Measurements from ENCODE around the gene RLBP1. TPM values are rescaled to one million over a fixed set of nuclear protein-coding genes. Genes with fewer than 3 reads are reported as not detected.
A peak's percentile ranks its signal among the peaks of the same experiment; 100 is the strongest.

The RLBP1 gene
- total RNA-seq, 1 donor from 2014 or later: not detected

GRCh38 chr15:89205991-89206585, 15.3 kb downstream of the RLBP1 start:
- DNase-seq: no peak

GRCh38 chr15:89203705-89204273, 17.6 kb downstream of the RLBP1 start:
- no peak for DNase-seq

DNA sequence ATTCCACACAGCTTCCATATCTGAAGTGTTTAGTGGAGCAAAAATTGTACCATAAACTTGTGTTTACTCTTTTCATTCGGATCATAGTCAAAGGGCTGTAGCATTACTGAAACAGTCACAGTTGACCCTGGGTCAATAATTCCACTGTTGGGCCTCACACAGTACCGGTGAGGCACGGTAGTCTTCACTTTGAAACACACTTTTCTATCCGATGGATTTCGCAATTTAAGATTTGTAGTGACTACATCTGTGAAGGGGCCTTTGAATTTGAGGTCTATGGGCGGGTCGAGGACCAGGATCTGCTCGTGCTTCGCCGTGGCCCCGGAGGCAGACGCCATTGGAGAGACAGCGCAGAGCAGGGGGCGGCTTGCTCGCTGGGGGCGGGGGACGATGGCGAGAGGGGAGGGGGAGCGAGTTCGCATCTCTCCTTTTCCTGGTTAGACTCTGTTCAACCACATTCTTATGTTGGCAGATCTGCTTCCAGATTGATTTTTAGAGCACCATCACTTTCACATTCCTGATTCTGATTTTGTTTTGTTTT, 19.8 kb downstream of the RLBP1 start:
- no peak for DNase-seq

DNA sequence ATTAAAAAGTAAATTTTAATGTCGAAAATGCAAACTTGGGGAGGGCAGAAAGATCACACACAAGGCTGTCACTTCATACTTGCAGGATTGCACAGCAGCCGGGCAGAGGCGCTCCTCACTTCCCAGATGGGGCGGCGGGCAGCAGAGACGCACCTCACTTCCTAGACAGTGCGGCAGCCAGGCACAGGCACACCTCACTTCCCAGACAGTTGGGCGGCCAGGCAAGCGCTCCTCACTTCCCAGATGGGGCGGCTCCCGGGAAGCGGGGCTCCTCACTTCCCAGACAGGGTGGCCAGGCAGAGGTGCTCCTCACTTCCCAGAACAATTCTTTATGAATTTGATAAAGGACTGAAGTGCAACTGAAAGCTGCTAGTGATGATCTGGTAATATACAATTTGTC, 21.2 kb downstream of the RLBP1 start:
- DNase-seq: no peak

GRCh38 chr15:89199746-89200145, 21.6 kb downstream of the RLBP1 start:
- DNase-seq: no peak

DNA sequence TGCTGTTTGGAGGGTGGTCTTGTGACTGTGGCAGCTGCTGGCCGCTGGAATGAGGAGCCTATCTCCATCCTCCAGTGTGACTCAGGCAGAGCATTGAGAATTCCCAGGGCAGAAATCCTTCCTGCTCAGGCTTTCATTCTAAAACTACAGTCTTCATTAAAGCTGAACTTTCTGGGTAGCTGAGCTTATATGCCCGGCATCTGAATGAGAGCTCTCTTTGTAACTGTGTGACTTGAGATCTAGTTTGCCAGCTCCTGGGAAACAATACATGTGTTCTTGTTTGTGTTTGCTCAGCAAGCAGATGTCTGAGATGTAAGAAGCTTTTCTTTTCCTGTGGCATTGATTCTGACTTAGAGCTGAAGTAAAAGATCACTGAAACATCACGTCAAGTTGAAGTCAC, 22.4 kb downstream of the RLBP1 start:
- DNase-seq: peak; percentile 75

DNA sequence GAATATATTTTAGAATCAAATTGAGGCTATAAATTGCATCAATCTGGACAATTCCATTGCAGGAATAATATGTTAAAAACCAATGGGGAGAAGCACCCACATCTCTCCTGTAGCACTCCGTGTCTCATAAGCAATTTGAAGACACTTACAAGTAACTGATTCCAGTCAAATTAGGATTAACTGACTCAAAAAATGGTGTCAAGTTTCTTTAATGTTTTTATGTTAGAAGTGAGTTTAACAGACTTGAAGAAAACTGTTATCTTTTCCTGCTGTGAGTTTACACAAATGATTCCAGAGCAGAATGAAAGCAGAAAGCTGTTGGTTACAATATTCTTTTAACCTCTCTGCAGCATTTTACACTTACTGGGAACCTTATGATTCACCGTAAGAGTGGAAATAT, 23.2 kb downstream of the RLBP1 start:
- no peak for DNase-seq

DNA sequence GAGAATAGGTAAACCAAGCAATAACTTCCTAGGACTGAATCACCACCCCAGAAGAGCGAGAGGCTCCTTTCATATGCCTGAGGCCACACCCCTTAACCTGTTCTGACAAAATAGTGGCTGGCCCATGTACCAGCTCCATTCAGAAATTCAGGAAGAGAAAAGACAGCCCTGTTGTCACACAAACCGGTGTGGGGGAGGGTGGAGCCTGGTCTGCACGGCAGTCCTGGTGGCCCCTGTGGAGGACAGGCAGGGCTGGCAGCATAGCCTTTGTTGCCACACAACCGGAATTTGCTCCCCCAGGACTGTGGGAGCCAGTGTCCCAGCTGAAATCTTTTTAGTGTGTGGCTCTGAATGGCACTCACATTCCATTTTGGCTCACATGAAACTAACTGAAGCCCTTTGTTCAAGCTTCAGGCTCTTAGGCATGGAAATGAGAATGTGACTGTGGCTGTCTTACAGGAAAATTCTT, 23.8 kb downstream of the RLBP1 start:
- peak; percentile 59 for DNase-seq

DNA sequence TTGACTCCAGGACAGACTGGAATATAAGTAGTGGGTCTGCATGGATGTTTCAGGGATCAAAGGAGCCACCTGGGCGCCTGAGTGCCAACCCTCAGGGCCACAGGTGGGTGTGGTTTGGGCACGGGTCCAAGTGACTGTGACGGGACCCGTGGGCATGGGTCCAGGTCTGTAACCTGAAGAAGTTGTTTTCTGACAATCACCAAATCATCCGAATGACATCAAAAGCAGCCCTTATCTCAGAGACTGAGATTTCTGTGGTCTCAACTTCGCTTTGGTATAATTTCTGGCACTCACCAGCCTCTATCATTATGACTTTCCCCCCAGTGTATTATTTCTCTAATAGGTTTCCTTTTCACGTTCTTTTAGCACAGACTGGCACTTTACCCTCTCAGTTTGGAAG, 24.4 kb downstream of the RLBP1 start:
- no peak for DNase-seq

DNA sequence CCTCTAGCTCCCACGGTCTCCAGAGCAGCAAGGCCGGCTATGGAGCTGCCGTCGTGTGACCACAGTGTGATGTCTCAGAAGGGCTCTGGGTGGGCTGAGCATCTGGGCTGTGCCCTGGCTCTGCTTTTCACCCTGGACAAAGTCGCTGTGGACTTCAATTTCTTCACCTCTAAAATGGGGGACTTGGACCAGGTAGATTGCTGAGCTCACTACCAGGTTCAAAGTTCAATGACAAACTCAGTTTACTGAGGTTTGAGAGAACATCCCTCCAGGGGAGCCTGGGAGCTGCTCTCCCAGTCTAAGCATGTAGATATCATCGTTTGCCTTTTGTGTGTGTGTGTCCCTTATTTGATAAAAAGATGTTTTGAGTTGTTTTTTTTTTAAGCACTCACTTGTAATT, 25.1 kb downstream of the RLBP1 start:
- no peak for DNase-seq

DNA sequence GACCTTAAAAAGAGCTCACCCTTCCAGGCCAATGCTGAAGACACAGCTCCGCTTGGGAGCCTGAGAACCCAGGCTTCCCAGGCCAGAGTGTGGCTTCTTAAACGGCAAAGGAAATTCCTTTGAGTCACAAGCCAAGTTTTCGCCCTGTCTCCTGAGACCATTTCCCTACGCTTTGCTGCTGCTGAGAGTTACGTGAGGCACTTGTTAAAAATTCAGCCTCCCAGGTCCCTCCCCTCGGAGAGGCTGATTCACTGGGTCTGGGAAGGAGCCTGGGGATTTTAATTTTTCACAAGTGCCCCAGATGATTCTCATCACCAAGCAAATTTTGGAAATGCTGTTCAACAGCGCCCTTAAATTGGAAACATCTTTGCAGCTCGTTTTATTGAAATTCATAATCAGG, 25.5 kb downstream of the RLBP1 start:
- DNase-seq: peak; percentile 60

GRCh38 chr15:89194608-89195007, 26.8 kb downstream of the RLBP1 start:
- DNase-seq: no peak

DNA sequence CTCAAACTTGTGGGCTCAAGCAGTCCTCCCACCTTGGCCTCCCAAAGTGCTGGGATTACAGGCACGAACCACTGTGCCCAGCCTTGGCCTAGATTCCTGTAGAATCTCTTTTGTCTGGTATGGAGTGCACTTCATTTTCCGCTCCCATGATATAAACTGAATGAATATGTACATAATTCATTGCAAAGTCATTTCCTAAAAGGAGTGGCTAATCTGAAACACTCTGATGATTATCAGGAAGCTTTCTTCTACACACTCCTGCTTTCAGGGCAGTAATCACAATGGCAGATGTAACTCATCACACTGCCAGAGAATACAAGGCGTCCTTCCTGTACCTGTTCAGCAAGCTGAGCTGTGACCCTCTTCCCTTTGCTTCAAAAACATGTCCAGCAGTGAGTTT, 28.6 kb downstream of the RLBP1 start:
- DNase-seq: no peak

DNA sequence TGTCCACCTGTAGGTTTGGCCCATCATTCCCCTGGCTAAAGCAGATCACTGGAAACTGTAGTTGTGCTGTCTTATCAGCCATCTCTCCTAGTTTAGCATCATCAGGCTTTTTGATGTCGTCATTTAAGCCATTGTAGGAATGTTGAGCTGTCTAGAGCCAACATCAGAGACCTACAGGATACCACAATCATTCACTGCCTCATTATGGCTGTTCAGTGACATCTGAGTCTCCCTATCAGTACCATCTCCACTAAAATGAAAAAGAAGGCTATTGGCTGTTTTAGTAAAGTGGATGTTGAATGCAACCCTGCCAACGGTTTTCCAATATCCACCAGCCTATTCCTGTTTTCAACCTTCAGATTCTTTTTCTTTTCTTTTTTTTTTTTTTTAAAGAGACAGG, 29.2 kb downstream of the RLBP1 start:
- DNase-seq: no peak

GRCh38 chr15:89187986-89188514, 33.3 kb downstream of the RLBP1 start:
- DNase-seq: no peak

- DNase-seq: no peak
Observed at GRCh38 chr15:89187301-89187985, 33.9 kb downstream of the RLBP1 start.

DNA sequence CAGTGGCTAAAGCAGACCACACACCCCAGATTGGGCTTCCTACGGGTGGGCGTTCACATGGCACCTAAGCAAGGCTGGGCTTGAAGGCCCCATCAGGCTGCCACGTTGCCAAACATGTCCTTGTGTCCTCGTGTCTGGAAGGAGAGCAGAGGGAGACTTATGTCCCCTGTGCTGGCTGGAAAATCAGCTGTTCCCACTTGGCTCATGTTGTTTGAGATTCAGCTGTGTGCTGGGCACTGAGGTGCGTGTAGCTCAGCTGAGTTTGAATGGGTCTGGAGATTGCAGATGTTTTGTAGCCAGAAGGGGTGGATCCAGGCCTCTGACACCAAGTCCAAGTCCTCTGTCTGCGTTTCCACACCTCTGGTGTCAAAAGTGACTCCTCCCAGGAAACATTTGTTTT, 34.6 kb downstream of the RLBP1 start:
- no peak for DNase-seq

GRCh38 chr15:89184886-89185526, 36.4 kb downstream of the RLBP1 start:
- DNase-seq: no peak

DNA sequence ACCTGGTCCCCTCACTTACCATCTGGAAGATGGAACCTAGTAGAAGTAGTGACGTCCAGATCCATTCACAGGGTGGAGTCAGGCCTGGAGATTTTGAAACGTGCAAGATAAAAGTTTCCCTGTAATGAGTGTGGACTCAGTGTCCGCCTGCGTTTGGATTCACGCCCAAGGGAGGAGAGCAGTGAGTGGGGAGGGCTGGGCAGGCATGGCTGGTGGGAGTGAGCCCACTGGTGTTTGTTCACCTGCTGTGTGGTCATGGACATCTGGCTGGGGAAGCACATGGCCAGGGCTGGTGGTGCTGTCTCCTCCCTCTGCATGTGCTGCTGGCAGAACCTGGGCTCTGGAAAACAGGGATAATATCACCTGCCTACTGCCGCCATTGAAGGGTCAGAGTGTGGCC, 37.0 kb downstream of the RLBP1 start:
- no peak for DNase-seq

- no peak for DNase-seq
Observed at GRCh38 chr15:89179966-89180875, 41.2 kb downstream of the RLBP1 start.

DNA sequence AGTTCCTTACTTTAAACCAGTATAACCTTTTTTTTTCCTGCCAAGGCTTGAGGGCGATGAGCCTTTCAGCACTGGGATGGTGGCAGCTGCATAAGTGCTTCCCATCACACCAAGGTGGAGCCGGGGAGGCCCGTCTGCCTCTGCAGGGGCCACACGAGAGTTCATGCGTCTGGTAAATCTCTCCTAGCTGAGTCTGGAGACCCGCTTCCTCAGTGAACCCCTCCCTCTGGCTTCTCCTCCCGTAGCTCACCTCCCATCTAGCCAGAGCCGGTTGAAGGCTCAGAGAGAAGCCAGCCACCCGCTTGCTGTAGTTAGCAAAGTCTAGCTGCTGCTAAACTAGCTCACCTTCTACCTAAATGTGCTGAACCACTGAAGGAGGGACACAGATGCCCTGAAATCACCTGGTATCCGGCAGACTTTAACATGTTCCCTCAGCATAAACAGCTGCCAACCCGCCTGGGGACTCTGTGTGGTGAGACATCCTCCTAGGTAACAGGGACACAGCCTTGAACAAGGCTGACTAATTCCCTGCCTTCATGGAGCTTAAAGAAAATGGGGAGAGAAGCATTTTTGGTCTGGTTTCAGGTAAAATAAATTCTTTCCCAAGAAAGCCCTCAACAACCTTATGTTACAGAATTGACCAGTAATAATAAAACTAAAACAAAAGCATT, 42.9 kb downstream of the RLBP1 start:
- DNase-seq: no peak
